IPS DF 4.7 (cell line): ENCODE data around the gene SYNE4.
"Not testable (repeated sequence)": the region's sequence is repeated elsewhere in the genome, so short reads cannot be mapped to it uniquely, and the experiment has no call there.

Experiments used
- DNase-seq: peaks from one replicate; pipeline ENCODE4 v3.0.0-alpha.2; 2013; ENCODE audit warnings: low spot score; ENCODE audit errors: extremely low read depth

The SYNE4 gene

GRCh38 chr19:35957411-35957810 is 51.2 kb downstream of the SYNE4 start:
- not testable (repeated sequence) for DNase-seq

DNA sequence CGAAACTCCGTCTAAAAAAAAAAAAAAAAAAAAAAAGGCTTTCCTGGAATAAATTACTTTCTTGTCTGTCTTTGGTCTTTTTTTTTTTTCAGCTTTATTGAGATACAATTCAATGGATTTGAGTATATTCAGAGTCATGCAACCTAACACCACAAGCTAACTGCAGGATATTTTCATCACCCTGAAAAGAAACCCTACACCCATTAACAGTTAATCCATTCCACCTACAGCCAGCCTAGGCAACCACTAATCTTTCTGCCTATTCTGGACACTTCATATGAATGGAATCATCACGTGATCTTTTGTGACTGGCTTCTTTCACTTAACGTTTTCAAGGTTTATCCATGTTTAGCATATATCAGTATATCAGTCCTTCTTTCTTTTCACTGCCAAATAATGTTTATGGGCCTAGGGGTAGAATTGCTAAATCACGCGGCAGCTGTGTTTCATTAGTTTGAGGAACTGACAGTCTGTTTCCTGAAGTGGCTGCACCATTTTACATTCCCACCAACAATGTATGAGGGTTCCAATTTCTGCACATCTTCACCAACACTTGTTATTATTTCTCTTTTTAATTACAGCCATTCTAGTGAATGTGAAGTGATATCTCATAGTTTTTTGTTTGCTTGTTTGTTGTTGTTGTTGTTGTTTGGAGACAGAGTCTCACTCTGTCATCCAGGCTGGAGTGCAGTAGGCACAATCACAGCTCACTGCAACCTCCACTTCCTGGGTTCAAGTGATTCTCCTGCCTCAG is 52.6 kb downstream of the SYNE4 start:
- no peak for DNase-seq
